Activated CD4-positive, alpha-beta T cell treated with anti-CD3 and anti-CD28 coated beads, Interleukin-10, Interleukin-2, amounts not matched to agents 100 ng/mL and 50 ng/mL, durations not matched to agents 16 hours and 8 hours (primary cell): ENCODE measurements around the gene ZNF749.

Source experiments
- DNase-seq: peaks from one replicate; pipeline ENCODE4 v3.0.0-alpha.2; 2020

Gene ZNF749

GRCh38 chr19:57435062-57435978, at the start of gene ZNF749:
TSS of gene ZNF749 (plus strand) at chr19:57435325. CDS start at chr19:57435579, 254 bp downstream.
- peak; percentile 99 for DNase-seq

- DNase-seq, result no peak
Measured at GRCh38 chr19:57389194-57389729, 45.9 kb upstream of the ZNF749 start.

- peak; percentile 96 for DNase-seq
Measured at GRCh38 chr19:57389730-57390598, 45.2 kb upstream of the ZNF749 start, which contains the start of gene ZNF548. TSS of gene ZNF548 (plus strand) at chr19:57389854. CDS start at chr19:57390100, 246 bp downstream.

DNA sequence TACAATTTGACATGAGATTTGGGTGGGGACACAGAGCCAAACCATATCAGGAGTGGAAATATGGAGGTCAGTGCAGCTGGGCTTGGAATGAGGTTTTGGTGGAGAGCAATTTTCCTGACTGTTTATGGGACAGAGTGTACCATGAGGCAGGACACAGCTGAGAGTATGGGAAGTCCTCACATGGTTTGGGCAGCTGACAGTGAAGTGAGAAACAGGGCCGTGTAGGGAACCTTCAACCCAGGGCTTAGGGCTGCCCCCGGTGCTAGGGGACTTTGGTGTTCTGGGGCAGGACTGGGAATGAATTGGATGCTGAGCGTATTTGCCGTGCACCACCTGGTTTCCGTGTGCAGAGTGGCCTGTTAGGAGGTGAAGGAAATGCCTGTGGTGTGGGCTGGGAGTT, 39.4 kb upstream of the ZNF749 start:
- no peak for DNase-seq

GRCh38 chr19:57398868-57399267, 36.3 kb upstream of the ZNF749 start:
- DNase-seq, result no peak

DNA sequence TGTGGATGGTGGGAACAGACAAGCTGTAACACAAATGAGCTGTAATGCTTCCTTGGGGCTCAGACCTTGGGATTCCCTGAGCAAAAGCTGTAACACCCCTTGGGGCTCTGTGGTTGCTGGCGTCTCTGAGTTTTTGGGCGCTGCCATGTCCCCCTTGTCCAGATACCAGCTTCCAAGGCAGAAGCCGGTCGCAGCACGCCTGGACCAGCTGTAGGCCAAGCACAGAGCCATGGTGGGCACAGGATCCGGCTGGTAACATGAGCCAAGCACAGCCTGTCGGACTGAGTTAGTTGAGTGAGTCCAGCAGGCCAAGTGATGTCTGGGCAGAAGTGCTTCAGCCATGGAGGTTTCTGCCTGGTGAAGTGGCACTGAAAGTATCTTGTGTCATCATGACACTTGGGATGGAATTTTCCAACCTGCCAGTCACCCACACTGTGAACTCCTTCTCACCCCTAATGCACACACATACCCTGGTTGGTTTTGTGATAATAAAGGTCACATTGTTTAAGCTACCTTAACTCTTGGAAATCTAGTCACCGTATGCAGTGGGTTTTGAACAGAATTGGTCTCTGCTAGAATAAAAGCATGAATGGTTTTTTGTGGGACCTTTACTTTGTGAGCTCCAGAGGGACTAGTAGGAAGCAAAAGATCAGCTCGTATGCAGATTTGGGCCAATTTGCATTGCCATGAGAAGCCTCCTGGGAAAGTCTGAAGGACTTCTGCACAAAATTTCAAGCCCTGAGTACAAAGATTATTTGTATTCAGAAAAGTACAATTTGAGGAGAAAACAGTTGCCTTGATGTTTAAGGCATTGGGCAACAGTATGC, 31.2 kb upstream of the ZNF749 start:
- no peak for DNase-seq

DNA sequence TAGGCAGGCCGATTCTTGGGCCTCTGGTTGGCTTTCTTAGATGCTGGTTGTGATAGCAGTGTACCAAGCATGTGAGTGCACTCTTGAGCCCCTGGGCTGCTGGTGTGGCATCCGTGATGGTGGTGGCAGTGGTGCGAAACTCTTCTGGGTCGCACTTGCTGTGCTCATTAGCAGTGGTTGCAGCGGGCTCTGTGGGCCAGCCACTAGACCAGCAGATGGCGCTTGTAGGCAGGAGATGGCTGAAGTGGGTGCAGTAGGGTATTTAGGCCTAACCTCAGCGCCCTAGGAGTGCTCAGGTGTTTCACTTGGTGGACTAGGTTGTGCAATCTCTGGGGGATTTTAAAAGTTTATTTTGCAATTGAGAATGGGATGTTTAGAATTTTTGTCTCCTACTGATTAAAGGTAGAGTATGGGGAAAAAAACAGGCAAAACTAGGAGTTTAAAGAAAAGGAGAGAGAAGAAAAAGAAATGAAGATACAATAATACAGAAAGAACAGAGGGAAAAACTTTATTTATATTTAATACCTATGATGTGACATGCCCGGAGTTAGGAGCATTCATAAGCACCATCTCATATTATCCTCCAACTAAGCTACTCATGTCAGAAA, 28.5 kb upstream of the ZNF749 start:
- DNase-seq, result peak; percentile 60

- peak; percentile 95 for DNase-seq
Measured at GRCh38 chr19:57410877-57411671, 24.1 kb upstream of the ZNF749 start, which contains the start of gene ZNF17. TSS of gene ZNF17 (plus strand) at chr19:57411161. CDS start at chr19:57413616, 2,455 bp downstream.

- DNase-seq, result no peak
Measured at GRCh38 chr19:57419439-57419838, 15.7 kb upstream of the ZNF749 start.

GRCh38 chr19:57421037-57421436, 14.1 kb upstream of the ZNF749 start:
- DNase-seq, result no peak

DNA sequence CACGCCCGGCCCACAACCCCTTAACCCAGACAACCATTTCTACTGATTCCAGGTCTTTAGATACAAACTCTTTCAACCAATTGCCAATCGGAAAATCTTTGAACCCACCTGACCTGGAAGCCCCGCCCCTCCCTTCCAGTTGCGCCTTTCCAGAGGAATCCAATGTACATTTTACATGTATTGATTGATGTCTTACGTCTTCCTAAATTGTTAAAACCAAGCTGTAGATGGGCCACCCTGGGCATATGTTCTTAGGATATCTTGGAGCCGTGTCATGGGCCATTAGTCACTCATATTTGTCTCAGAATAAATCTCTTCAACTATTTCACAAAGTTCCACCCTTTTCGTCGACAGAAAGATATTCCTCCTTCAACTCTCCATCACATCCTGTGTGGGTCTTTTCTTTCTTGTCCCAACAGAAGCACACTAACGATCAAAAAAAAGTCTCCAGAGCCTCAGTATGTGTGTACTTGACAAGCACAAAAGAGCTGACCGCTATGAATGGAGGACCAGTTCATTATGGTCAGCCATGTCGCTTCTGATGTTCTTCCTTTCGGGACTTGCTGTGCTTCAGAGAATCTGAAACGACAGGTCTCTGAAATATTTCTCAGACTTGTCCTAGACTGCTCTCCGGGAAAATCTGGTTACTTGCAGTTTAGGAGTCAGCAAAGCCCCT, 601 bp upstream of the ZNF749 start:
- DNase-seq, result no peak

- no peak for DNase-seq
Measured at GRCh38 chr19:57436417-57436816, 1.3 kb downstream of the ZNF749 start.

DNA sequence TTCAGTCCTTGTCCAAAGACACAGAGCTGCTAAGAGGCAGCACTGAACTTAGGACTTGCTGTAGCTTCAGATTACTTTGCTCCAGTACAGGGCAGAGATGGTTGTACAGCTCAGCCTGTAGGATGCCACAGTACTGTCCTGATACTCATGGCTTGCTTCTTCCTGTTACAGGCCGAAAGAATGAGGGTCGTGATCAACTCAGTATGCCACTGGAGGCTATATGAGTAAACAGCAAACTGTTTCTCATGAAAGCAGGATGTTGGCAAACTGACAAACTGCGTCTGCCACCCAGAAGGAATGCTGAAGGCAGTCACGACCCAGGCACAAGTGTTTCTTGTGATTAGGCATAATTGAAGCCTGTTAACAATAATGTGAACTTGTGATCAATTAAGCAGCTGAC, 2.8 kb downstream of the ZNF749 start:
- no peak for DNase-seq

GRCh38 chr19:57438925-57439324, 3.8 kb downstream of the ZNF749 start:
- no peak for DNase-seq

DNA sequence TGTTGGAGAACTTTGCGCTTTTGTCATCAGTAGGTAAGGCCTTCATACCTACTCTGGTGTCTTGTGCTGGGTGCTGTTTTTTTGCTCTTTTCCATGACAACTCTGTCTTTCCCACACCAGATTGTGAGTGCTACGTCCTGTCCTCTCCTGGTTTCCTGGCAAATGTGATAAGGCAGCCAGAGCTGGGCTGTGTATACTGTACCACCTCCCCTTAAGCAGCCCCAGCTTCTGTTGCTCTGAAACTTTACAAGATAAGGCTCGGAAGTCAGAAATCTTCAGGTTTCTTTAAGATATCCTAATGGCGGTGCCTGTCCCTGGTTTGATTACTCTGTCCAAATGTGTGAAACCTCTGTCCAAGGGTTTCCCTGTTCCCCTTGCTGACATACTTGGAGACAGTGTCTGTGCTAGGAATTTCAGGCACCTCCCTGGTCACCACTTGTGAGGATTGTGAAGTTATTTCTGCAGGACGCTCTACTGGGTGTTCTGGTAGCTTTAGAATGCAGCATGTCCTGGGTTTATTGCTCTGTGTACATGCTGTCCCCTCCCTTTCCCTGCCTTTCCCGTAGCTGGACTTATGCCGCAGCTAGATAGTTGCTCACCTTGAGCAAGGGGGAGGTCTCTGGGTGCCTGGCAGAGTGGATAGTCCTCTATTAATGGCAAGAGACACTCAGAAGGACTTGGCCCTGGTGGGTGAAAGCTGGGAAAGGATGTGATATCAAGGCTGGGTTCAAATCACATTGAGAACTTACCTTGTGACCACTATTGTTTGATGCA, 7.0 kb downstream of the ZNF749 start:
- no peak for DNase-seq

GRCh38 chr19:57443121-57443696, 8.1 kb downstream of the ZNF749 start:
- no peak for DNase-seq

- DNase-seq, result no peak
Measured at GRCh38 chr19:57452307-57452706, 17.2 kb downstream of the ZNF749 start.

DNA sequence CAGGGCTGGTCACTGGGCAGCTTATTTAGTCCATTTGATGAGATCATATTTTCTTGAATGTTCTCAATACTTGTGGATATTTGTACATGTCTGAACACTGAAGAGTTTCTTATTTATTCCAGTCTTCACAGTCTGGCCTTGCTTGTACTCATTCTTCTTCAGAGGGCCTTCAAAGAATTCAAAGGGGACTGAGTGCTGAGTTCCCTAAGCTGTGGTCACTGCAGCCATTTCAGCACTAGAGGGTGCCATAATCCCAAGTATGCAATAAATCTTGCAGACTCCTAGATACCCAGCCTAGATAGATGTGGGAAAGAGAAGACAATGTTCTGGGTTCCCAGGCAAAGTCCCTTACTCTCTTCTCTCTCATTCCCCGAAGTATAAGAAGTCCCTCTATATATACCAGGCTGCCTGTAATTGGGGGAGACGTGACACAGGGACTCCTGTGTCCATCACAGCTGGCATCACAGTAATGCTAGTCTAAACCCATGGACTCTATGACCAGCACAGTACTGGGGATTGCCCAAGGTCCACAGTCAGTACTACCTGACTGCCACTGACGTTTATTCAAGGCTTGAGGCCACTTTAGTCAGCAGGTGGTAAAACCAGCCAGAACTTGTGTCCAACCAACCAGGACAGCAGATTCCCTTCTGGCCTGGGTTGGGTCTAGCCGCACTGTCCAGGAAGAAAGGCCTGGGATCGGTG, 30.7 kb downstream of the ZNF749 start:
- peak; percentile 44 for DNase-seq
